GM23248 (cell line): ENCODE results near the gene CDCA3. TPM values are rescaled to one million over a fixed set of nuclear protein-coding genes. Genes with fewer than 3 reads are reported as not detected.

Experiments used
- DNase-seq: peaks from one replicate; pipeline ENCODE4 v3.0.0-alpha.2; 2015
- H2AFZ ChIP-seq: fragments of 200-600 bp; sonication (generic); 2 replicates; pipeline ENCODE4 v1.6.1; 2016; ENCODE audit warnings: antibody characterized with exemption
- H3F3A ChIP-seq: fragments of 200-600 bp; sonication (generic); 2 replicates; pipeline ENCODE4 v1.6.1; 2016; ENCODE audit warnings: mild to moderate bottlenecking, antibody characterized with exemption, mixed run types; ENCODE audit not compliant: insufficient read depth
- H3K27ac ChIP-seq: fragments of 200-600 bp; sonication (generic); 2 replicates; pipeline ENCODE4 v1.5.1; 2016; ENCODE audit warnings: mild to moderate bottlenecking
- H3K27me3 ChIP-seq: fragments of 200-600 bp; sonication (generic); replicated peaks from 2 replicates; pipeline ENCODE4 v1.6.1; 2016; ENCODE audit warnings: mild to moderate bottlenecking; ENCODE audit not compliant: insufficient read depth
- H3K36me3 ChIP-seq: fragments of 200-600 bp; sonication (generic); 2 replicates; pipeline ENCODE4 v1.6.1; 2016; ENCODE audit warnings: low read depth, mild to moderate bottlenecking
- H3K4me1 ChIP-seq: fragments of 200-600 bp; sonication (generic); 2 replicates; pipeline ENCODE4 v1.6.1; 2016; ENCODE audit warnings: mild to moderate bottlenecking; ENCODE audit not compliant: insufficient read depth
- H3K4me2 ChIP-seq: fragments of 200-600 bp; sonication (generic); one replicate; pipeline ENCODE4 v1.6.1; 2016; ENCODE audit warnings: mild to moderate bottlenecking; ENCODE audit not compliant: unreplicated experiment
- H3K4me3 ChIP-seq: fragments of 200-600 bp; sonication (generic); 2 replicates; pipeline ENCODE4 v1.5.1; 2016; ENCODE audit warnings: mild to moderate bottlenecking
- H3K79me2 ChIP-seq: fragments of 200-600 bp; sonication (generic); 2 replicates; pipeline ENCODE4 v1.6.1; 2016; ENCODE audit warnings: mild to moderate bottlenecking; ENCODE audit not compliant: insufficient read depth
- H3K9ac ChIP-seq: fragments of 200-600 bp; sonication (generic); 2 replicates; pipeline ENCODE4 v1.6.1; 2016; ENCODE audit warnings: mild to moderate bottlenecking
- H3K9me2 ChIP-seq: fragments of 200-600 bp; sonication (generic); 2 replicates; pipeline ENCODE4 v1.6.1; 2016; ENCODE audit warnings: mixed run types, mild to moderate bottlenecking, moderate library complexity; ENCODE audit not compliant: insufficient read depth
- H3K9me3 ChIP-seq: fragments of 200-600 bp; sonication (generic); one replicate; pipeline ENCODE4 v1.6.1; 2017; ENCODE audit warnings: low read depth
- H4K20me1 ChIP-seq: fragments of 200-600 bp; sonication (generic); 2 replicates; pipeline ENCODE4 v1.6.0; 2016; ENCODE audit not compliant: insufficient read depth
- EZH2phosphoT487 ChIP-seq: fragments of 200-600 bp; sonication (generic); IDR thresholded peaks from 2 replicates; pipeline ENCODE4 v1.6.1; 2018; ENCODE audit warnings: antibody characterized with exemption, moderate library complexity, mild to moderate bottlenecking, low read depth; ENCODE audit not compliant: insufficient read depth
- WGBS, 2 experiments: methylation state at CpG; one replicate each; pipeline ENCODE4 v1.1.6; 2015 to 2017; ENCODE audit warnings: low lambda C conversion rate in 2 of 2, low coverage in 1 of 2; ENCODE audit errors: missing lambda C conversion rate in 2 of 2; 5-methylcytosine and 5-hydroxymethylcytosine counted together
- in situ Hi-C: fragments of 300-500 bp; cut with MboI; formaldehyde crosslinking; loops from 2 replicates; pipeline ENCODE4 v1.15.0; 2020
- polyA plus RNA-seq: library from polyadenylated mRNA; unstranded; fragments of >200 nt; fragmentation: Nextera tagmentation; extraction: Ambion mirVana; gene quantifications from 2 replicates; pipeline ENCODE4 v1.2.1, GENCODE V29; 2016
- total RNA-seq: library from RNA; depleted of rRNA; stranded (reverse); fragments of >200 nt; shearing (Covaris generic); gene quantifications from 2 replicates; pipeline ENCODE4 v1.2.3, GENCODE V29; 2014; rRNA removed

The CDCA3 gene
- total and polyA plus RNA-seq, 2 experiments from 2014 or later, result 23.9 to 30.2 TPM

GRCh38 chr12:6807170-6807569 is 43.9 kb downstream of the CDCA3 start:
- Histone ChIP-seq H3K27ac (no peak overlapping the region), H3K9me3 (no peaks in the 10 kb centered on the region), H3K4me3 (no peak overlapping the region), H3K9ac (no peak overlapping the region), H3K79me2 (no peaks in the 10 kb centered on the region), H3K27me3 (no peaks in the 10 kb centered on the region), H2AFZ (no peak overlapping the region), H3K4me2 (no peak overlapping the region), H3K36me3 (no peaks in the 10 kb centered on the region), H4K20me1 (no peaks in the 10 kb centered on the region), H3K4me1 (no peaks in the 10 kb centered on the region), H3F3A (no peaks in the 10 kb centered on the region), H3K9me2 (no peaks in the 10 kb centered on the region)
- DNase-seq, result no peak
- 19 to 24% methylated on average over 1 of the region's 1 CpG for WGBS, 2 experiments
- in situ Hi-C loops, result no loop called here
- TF ChIP-seq EZH2phosphoT487, result no peak

- no peaks in the 10 kb centered on the region for H4K20me1 ChIP-seq
- H3K4me2 ChIP-seq, result no peak overlapping the region
- WGBS, 2 experiments, result 66 to 67% methylated on average over 5 of the region's 5 CpGs
- no peak overlapping the region for H3K4me3 ChIP-seq
- no peak overlapping the region for H3K9ac ChIP-seq
- TF ChIP-seq EZH2phosphoT487, result no peak
- no peak for DNase-seq
- H3K4me1 ChIP-seq, result no peaks in the 10 kb centered on the region
- H2AFZ ChIP-seq, result no peak overlapping the region
- no peaks in the 10 kb centered on the region for H3K9me3 ChIP-seq
- H3K36me3 ChIP-seq, result no peaks in the 10 kb centered on the region
- H3K27ac ChIP-seq, result no peak overlapping the region
- no peaks in the 10 kb centered on the region for H3K79me2 ChIP-seq
- H3K9me2 ChIP-seq, result no peaks in the 10 kb centered on the region
- no peaks in the 10 kb centered on the region for H3K27me3 ChIP-seq
- H3F3A ChIP-seq, result no peaks in the 10 kb centered on the region
- in situ Hi-C loops, result no loop called here
Measured at GRCh38 chr12:6799147-6799546, 51.9 kb downstream of the CDCA3 start.

Other genes starting within 250 kb of the CDCA3 start
- 148 and 171 TPM in 2 replicates for gene CHD4, start 243.9 kb downstream of the CDCA3 start, total RNA-seq
- 61.5 and 72.1 TPM in 2 replicates for gene CHD4, start 243.9 kb downstream of the CDCA3 start, polyA plus RNA-seq
- gene LPAR5, start 215.3 kb downstream of the CDCA3 start, total RNA-seq, result not detected in 2 replicates
- gene LPAR5, start 215.3 kb downstream of the CDCA3 start, polyA plus RNA-seq, result not detected in 2 replicates
- not detected in 2 replicates for gene ACRBP, start 203.9 kb downstream of the CDCA3 start, total RNA-seq
- gene ACRBP, start 203.9 kb downstream of the CDCA3 start, polyA plus RNA-seq, result not detected in 2 replicates
- 31.7 and 39.1 TPM in 2 replicates for gene ING4, start 188.2 kb downstream of the CDCA3 start, total RNA-seq
- 43.5 and 46.0 TPM in 2 replicates for gene ING4, start 188.2 kb downstream of the CDCA3 start, polyA plus RNA-seq
- 17.3 and 26.2 TPM in 2 replicates for gene ZNF384, start 161.9 kb downstream of the CDCA3 start, total RNA-seq
- 23.6 and 26.0 TPM in 2 replicates for gene ZNF384, start 161.9 kb downstream of the CDCA3 start, polyA plus RNA-seq
- 0.11 TPM in 1 of 2 replicates, not detected in the other for gene PIANP, start 150.5 kb downstream of the CDCA3 start, total RNA-seq
- 0.60 and 0.75 TPM in 2 replicates for gene PIANP, start 150.5 kb downstream of the CDCA3 start, polyA plus RNA-seq
- 94.5 and 123 TPM in 2 replicates for gene COPS7A, start 127.2 kb downstream of the CDCA3 start, total RNA-seq
- gene COPS7A, start 127.2 kb downstream of the CDCA3 start, polyA plus RNA-seq, result 133 and 135 TPM in 2 replicates
- gene MLF2, start 98.1 kb downstream of the CDCA3 start, total RNA-seq, result 252 and 313 TPM in 2 replicates
- 386 and 389 TPM in 2 replicates for gene MLF2, start 98.1 kb downstream of the CDCA3 start, polyA plus RNA-seq
- gene PTMS, start 84.9 kb downstream of the CDCA3 start, total RNA-seq, result 109 and 130 TPM in 2 replicates
- 238 and 250 TPM in 2 replicates for gene PTMS, start 84.9 kb downstream of the CDCA3 start, polyA plus RNA-seq
- gene LAG3, start 78.8 kb downstream of the CDCA3 start, total RNA-seq, result not detected in 2 replicates
- gene LAG3, start 78.8 kb downstream of the CDCA3 start, polyA plus RNA-seq, result 0.29 TPM in 1 of 2 replicates, not detected in the other
- not detected in 2 replicates for gene CD4, start 61.8 kb downstream of the CDCA3 start, total RNA-seq
- not detected in 2 replicates for gene CD4, start 61.8 kb downstream of the CDCA3 start, polyA plus RNA-seq
- 0.51 and 2.8 TPM in 2 replicates for gene GPR162, start 29.5 kb downstream of the CDCA3 start, total RNA-seq
- gene GPR162, start 29.5 kb downstream of the CDCA3 start, polyA plus RNA-seq, result 0.14 and 0.21 TPM in 2 replicates
- 32.5 and 43.0 TPM in 2 replicates for gene P3H3, start 22.9 kb downstream of the CDCA3 start, total RNA-seq
- 37.6 and 39.1 TPM in 2 replicates for gene P3H3, start 22.9 kb downstream of the CDCA3 start, polyA plus RNA-seq
- gene GNB3, start 10.4 kb downstream of the CDCA3 start, total RNA-seq, result 1.0 and 3.2 TPM in 2 replicates
- 1.5 and 2.2 TPM in 2 replicates for gene GNB3, start 10.4 kb downstream of the CDCA3 start, polyA plus RNA-seq
- 96.2 and 97.5 TPM in 2 replicates for gene USP5, start 864 bp upstream of the CDCA3 start, total RNA-seq
- 73.2 and 77.9 TPM in 2 replicates for gene USP5, start 864 bp upstream of the CDCA3 start, polyA plus RNA-seq
- gene TPI1, start 16.2 kb upstream of the CDCA3 start, total RNA-seq, result 1,720 and 1,799 TPM in 2 replicates
- gene TPI1, start 16.2 kb upstream of the CDCA3 start, polyA plus RNA-seq, result 1,936 and 1,978 TPM in 2 replicates
- gene SPSB2, start 22.0 kb upstream of the CDCA3 start, total RNA-seq, result 4.4 and 4.6 TPM in 2 replicates
- 4.1 and 4.8 TPM in 2 replicates for gene SPSB2, start 22.0 kb upstream of the CDCA3 start, polyA plus RNA-seq
- 4.3 and 4.6 TPM in 2 replicates for gene LRRC23, start 53.5 kb upstream of the CDCA3 start, total RNA-seq
- 4.5 and 6.2 TPM in 2 replicates for gene LRRC23, start 53.5 kb upstream of the CDCA3 start, polyA plus RNA-seq
- gene ENO2, start 63.3 kb upstream of the CDCA3 start, total RNA-seq, result 10.1 and 16.3 TPM in 2 replicates
- 32.8 and 34.2 TPM in 2 replicates for gene ENO2, start 63.3 kb upstream of the CDCA3 start, polyA plus RNA-seq
- 6.5 and 8.7 TPM in 2 replicates for gene ATN1, start 76.7 kb upstream of the CDCA3 start, total RNA-seq
- 13.3 and 14.7 TPM in 2 replicates for gene ATN1, start 76.7 kb upstream of the CDCA3 start, polyA plus RNA-seq
- gene RNU7-1, start 92.5 kb upstream of the CDCA3 start, total RNA-seq, result not detected in 2 replicates
- gene RNU7-1, start 92.5 kb upstream of the CDCA3 start, polyA plus RNA-seq, result not detected in 2 replicates
- 261 and 264 TPM in 2 replicates for gene C12orf57, start 92.7 kb upstream of the CDCA3 start, total RNA-seq
- 247 and 257 TPM in 2 replicates for gene C12orf57, start 92.7 kb upstream of the CDCA3 start, polyA plus RNA-seq
- not detected in 2 replicates for gene PTPN6, start 100.1 kb upstream of the CDCA3 start, total RNA-seq
- 0.21 and 0.35 TPM in 2 replicates for gene PTPN6, start 100.1 kb upstream of the CDCA3 start, polyA plus RNA-seq
- 212 and 221 TPM in 2 replicates for gene PHB2, start 119.4 kb upstream of the CDCA3 start, total RNA-seq
- 130 and 137 TPM in 2 replicates for gene PHB2, start 119.4 kb upstream of the CDCA3 start, polyA plus RNA-seq
- gene EMG1, start 119.6 kb upstream of the CDCA3 start, total RNA-seq, result 25.9 and 39.2 TPM in 2 replicates
- 68.6 and 72.1 TPM in 2 replicates for gene EMG1, start 119.6 kb upstream of the CDCA3 start, polyA plus RNA-seq
- 7.7 and 11.8 TPM in 2 replicates for gene LPCAT3, start 167.2 kb upstream of the CDCA3 start, total RNA-seq
- 19.7 and 20.4 TPM in 2 replicates for gene LPCAT3, start 167.2 kb upstream of the CDCA3 start, polyA plus RNA-seq
- gene C1S, start 209.4 kb upstream of the CDCA3 start, total RNA-seq, result 174 and 200 TPM in 2 replicates
- 195 and 198 TPM in 2 replicates for gene C1S, start 209.4 kb upstream of the CDCA3 start, polyA plus RNA-seq
- 51.1 and 52.2 TPM in 2 replicates for gene C1R, start 241.2 kb upstream of the CDCA3 start, total RNA-seq
- gene C1R, start 241.2 kb upstream of the CDCA3 start, polyA plus RNA-seq, result 75.0 and 78.9 TPM in 2 replicates